ENCODE data around the gene TNFSF8.

- no peak for TF ChIP-seq CTCF (IDR thresholded peaks at IDR 0.05; ENCODE audit: low read depth, low read length)
- no peak for TF ChIP-seq EZH2phosphoT487 (IDR thresholded peaks at IDR 0.05; ENCODE audit: low read depth)
Measured at GRCh38 chr9:114969269-114969668, 38.9 kb upstream of the TNFSF8 start.
